ENCODE results near the gene DCAF11.

Gene DCAF11

GRCh38 chr14:24114532-24115421 lies at the start of gene DCAF11, which contains the start of gene NRL:
Gene DCAF11 (plus strand): TSS chr14:24114777. CDS start chr14:24115595, 818 bp downstream.
Gene NRL (minus strand): TSS chr14:24114949. CDS start chr14:24082848, 32,101 bp downstream.
- DNase-seq, result peak; percentile 99

DNA sequence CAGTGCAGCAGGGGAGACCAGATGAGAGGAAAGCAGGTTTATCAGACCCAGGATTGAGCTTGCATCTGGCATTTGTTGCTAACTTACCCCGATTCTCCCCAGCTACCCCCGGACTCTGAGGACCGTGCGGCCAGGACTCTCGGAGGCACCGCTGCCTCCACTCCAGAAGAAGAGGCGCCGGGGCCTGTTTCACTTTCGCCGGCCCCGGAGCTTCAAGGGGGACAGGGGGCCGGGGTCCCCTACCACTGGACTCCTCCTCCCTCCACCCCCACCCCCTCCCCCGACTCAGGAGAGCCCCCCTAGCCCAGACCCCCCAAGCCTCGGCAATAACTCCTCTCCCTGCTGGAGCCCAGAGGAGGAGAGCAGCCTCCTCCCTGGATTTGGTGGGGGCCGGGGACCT lies 49.7 kb upstream of the DCAF11 start:
- no peak for DNase-seq

DNA sequence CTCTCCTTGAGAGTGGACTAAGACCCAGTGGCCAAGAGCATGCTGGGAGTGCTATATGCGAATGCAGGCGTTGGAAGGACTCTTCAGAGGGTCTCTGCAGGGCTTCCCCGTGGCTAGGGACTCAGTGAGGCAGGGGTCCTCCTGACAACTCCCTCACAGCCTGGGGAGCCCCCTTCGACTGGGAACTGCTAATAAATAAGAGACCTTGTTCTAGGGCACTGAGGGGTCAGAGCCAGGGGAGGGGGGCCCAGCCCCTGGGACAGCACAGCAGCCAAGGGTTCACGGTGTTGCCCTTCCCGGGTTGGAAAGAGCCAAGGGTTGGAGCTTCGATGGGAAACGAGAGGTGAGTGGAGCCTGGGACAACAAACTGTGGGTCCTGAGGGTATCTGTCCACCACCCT lies 49.2 kb upstream of the DCAF11 start:
- no peak for DNase-seq

DNA sequence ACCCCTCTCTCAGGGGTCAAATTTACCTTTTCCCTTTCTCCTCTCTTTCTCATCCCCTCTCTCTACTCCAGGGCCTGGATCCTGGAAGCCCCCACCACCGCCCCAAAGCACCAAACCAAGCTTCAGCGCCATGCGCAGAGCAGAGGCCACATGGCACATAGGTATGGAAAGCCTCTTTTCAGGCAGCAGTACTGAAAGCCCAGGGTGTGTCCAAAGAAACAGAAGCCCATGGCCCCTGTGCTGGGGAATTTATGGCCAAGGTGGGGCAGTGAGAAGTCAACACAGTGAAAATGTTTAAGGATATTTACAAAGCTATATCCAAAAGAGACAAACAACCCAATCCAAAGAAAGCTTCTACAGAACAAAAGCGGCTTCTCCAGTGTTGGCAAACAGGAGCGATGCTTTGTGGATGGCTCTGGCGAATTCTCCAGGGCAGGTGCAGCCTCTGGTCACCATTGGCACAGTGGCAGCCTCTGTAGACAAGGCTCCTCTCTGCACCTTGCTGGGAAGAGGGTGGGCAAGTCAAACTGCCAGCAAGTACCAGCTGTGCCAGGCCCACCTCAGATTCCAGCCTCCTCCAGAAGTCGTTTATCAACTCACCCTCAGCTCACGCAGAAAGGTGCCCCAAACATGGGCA lies 48.0 kb upstream of the DCAF11 start:
- no peak for DNase-seq

GRCh38 chr14:24067133-24068082 lies 47.2 kb upstream of the DCAF11 start:
- DNase-seq, result no peak

DNA sequence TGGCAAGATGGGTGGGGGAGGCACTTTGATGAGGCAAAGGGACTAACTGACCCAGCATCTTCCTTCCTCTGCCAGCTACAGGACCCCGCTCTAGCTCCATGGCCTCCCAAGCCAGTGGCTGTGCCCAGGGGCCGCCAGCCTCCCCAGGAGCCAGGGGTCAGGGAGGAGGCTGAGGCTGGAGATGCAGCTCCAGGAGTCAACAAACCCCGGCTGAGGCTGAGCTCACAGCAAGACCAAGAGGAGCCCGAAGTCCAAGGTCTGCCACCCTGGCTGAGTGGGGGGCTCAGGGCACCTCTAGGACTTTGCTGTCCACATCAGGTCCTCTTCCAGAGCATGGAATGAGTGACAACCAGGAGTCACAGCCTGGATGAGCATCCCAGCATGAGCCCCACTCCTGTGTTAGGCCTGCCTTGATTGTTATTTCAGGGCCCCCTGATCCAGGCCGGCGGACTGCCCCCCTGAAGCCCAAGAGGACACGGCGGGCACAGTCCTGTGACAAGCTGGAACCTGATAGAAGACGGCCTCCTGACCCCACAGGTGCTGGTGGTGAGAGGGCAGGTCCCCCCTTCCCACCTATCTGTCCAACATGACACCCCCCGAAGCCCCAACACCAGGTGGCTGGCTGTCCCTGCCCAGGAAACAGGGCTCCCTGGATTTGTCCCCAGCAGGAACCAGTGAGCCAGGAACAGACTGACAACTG lies 45.7 kb upstream of the DCAF11 start:
- no peak for DNase-seq

DNA sequence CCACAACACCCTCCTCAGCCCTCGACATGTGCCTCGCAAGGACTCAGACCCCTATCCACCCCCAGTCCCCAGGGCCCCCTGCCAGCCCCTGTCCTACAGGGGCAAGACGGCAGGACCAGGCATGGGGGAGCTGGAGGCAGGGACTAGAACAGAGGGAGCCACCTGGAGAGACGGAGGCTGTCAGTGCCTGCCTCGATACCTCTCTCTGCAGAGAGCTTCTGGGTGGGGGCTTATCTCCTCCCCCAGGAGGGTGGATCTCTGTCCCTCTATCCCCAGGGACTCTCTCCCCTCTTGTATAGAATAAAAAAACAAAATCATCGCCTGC lies 45.2 kb upstream of the DCAF11 start:
- DNase-seq, result no peak

DNA sequence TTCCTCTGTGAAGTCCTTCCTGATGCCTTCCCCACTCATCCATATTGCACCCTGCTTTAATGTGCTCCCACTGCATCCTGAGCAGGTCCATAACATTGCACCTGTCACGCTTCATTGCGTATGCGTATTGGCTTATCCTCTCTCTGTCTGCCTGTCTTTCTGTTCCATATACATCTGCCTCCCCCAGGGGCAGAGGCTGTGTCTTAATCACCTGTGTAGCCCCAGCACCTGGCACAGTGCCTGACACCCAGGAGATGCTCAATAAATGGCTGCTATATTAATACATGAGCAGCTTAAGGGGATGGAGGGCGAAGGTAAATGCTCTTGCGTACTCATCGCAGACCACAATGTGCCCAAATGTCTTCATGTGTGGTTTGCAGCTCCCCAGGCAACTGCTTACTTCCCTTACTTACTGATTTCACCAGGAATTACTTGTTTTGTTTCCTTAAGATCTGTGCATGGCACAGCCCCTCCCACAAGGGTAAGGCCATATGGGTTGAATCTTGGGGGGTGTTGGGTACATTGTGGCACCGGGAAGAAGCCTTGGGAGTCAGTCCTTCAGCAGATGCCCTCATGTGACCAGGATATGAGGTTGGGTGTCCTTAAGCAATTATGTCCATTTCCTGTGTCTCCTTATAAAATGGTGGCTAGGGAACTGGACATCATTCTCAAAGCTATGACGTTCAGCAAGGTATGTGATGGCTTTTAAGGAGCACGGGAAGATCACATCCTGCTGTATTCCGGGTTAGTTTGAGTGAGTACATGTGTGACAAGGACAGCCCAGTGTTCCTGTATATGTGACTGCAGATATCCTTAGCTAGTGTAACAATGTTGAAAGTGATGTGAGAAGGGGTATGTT lies 44.1 kb upstream of the DCAF11 start:
- no peak for DNase-seq

GRCh38 chr14:24071144-24071697 lies 43.4 kb upstream of the DCAF11 start, which contains the start of gene CPNE6:
Gene CPNE6 (plus strand): TSS chr14:24071562. CDS start chr14:24072937, 1,375 bp downstream.
- peak; percentile 29 for DNase-seq

DNA sequence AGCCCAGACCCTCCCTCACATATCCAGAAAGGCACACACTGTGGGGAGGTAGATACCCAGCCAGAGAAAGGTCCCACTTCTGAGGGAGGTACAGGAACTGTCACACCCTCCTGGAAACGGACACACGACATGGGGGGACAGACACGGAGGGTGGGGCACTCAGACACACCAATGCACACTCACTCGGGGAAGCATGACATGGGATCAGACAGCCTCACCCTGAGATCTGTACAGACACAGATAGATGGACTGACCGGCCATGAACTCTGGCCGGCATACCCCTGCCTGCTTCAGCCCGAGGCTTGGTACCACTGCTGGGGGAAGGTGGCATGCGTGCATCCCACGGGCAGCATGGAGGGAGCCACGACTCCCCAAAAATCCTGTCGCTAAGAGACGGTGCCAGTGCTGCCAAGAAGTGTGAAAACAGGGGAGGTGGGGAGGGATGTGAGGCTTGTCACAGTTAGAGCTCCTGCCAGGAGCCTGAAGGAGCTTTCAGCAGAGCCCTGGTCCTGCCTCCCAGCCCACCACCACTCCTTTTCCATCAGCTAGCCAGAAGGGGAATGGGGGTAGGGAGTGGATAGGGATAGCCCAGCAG lies 42.6 kb upstream of the DCAF11 start:
- DNase-seq, result no peak

DNA sequence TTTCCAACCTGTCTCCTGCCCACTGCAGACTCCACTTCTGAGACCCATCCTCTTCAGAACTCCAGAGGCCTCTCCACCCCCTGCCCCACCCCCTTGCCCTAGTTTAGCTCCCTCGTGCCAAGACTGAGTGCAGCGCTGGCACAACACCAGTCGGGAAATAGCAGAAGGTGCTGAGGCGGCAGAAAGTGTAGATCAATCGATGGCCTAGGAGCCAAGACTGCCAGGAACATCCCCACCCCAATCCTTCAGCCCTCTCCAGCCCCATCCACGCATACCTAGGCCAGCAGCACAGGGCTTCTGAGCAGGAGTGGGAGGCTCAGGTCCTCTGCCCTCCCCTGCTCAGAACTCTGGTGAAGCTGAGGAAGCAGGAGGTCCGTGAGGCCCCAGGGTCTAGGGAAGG lies 42.1 kb upstream of the DCAF11 start:
- no peak for DNase-seq

DNA sequence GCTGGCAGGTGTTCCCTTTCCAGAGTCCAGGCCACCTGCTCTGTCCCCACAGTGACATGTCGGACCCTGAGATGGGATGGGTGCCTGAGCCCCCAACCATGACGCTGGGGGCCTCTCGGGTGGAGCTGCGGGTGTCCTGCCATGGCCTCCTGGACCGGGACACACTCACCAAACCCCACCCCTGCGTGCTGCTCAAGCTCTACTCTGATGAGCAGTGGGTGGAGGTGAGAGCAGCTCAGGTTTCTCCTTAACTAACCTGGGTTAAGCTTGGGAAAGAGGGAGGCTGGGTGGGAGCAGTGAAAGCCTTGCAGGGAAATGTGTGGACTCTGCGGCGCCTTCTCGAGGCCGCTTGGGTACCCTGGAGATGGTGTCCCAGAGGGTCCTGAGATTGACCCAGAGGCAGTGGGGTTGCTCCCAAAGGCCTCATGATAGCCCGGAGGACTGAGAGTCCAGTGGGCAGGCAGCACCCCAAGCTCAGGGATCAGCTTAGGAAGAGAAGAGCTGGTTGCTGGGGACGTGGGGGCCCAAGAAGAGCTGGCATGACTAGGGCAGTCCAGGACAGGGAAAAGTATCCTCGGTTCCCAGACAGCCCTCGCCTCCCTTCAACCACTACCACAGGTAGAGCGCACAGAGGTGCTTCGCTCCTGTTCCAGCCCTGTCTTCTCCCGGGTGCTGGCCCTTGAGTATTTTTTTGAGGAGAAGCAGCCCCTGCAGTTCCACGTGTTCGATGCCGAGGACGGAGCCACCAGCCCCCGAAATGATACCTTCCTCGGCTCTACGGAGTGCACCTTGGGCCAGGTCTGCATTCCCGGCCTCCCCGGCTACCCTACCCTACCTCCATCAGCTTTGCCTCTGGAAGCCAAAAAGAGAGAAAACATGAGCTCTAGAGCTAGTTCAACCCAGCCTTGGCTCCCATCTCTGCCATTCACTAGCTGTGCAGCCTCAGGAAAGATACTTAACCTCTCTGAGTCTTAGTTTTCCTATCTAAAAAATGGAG lies 41.4 kb upstream of the DCAF11 start:
- DNase-seq, result no peak

DNA sequence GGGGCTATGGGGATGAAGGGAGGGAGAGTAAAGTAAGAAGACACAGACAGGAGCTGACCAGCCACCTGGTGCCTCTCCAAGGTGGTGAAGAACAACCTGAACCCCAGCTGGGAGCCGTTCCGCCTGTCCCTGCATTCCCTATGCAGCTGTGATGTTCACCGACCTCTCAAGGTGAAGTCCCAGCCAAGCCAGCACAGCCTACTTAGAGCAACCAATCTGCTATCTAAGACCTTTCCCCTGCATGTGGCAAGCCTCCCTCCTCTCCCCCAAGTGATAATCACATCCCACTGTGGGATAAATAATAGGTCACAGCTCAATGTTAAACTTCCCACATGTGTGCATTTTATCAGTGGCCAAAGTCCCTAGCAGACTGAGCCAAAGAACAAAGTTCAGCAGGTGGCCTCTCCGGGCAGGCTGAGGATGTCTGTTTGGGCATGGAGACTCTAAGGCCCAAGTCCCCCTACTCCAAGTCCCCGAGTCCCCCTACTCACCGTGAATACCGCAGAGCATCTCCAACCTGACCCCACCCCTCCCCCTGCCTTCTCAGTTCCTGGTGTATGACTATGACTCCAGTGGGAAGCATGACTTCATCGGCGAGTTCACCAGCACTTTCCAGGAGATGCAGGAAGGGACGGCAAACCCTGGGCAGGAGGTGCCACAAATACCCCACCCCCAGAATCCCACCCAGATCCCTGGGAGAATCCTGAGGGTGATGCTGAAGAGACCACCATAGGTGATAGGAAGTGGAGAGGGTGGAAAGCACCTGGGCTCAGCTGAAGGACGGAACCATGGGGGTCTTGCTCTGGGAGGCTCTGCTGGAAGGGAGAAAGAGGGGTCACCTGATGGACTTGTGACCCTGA lies 39.7 kb upstream of the DCAF11 start:
- no peak for DNase-seq

DNA sequence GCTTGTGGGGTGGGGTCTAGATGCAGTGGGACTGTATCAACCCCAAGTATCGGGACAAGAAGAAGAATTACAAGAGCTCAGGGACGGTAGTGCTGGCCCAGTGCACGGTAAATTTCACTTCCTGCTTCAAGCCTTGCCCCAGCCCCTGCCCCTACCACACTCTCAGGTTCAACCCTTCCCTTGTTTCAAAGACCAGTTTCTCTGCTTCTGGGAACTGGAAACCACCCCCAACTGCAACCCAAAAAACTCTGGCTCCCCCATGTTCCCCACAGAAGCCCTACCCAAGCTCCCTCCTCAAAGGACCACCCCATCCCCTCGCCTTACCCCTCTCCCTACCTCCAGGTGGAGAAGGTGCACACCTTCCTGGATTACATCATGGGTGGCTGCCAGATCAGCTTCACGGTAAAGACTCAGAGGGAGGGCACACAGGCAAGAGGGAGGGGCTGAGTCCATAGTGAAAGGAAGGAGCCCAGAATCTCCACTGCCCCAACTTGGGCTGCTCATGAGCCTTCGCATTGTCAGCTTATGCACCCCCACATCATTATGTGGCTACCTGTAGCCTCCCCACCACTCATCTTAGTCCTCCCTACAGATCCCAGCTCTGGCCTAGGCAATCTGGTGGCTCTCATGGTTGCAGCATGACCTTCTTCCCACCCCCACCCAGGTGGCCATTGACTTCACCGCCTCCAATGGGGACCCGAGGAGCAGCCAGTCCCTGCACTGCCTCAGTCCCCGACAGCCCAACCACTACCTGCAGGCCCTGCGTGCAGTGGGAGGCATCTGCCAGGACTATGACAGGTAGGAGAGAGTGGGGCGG lies 38.9 kb upstream of the DCAF11 start:
- no peak for DNase-seq

DNA sequence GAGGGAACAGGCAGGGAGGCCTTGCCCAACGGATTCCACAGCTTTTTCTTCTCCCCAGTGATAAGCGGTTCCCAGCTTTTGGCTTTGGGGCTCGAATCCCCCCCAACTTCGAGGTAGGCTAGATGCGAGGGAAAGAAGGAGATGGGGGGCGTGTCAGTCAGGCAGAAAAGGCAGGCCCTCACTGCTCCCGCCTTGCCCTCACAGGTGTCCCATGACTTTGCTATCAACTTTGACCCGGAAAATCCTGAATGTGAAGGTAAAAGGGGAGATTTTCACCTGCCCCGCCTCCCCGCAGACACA lies 38.3 kb upstream of the DCAF11 start:
- no peak for DNase-seq

- no peak for DNase-seq
Measured at GRCh38 chr14:24077086-24077485, 37.5 kb upstream of the DCAF11 start.

GRCh38 chr14:24078146-24078545 lies 36.4 kb upstream of the DCAF11 start:
- no peak for DNase-seq

All from NK-92 treated with Interleukin-12 subunit alpha and Interleukin-12 subunit beta, amount 100 ng/mL, for 24 hours (cell line).